Activated naive CD8-positive, alpha-beta T cell treated with anti-CD3 and anti-CD28 coated beads, Interleukin-2, amount 10 ng/mL, durations not matched to agents 7 days and 5 days (primary cell): ENCODE results near the gene KCND2. TPM values are rescaled to one million over a fixed set of nuclear protein-coding genes. Genes with fewer than 3 reads are reported as not detected.

Experiments used
- ATAC-seq: fragments of 150-1000 bp; cut with Tn5 transposase; one replicate; pipeline ENCODE4 v1.10.0; 2021; ENCODE audit warnings: low read depth, moderate library complexity
- POLR2A ChIA-PET: fragments of 350-600 bp; sonication (Branson Sonifier 250); formaldehyde crosslinking; loops from one replicate; lab custom pipeline; 2021; ENCODE audit warnings: antibody characterized with exemption; lab: Charles Lee
- DNase-seq: peaks from one replicate; pipeline ENCODE4 v3.0.0; 2021
- H3K27ac Mint-ChIP-seq: one replicate; pipeline ENCODE4 v1.8.0; 2022; ENCODE audit warnings: mild to moderate bottlenecking, mixed read lengths
- H3K27me3 Mint-ChIP-seq: one replicate; pipeline ENCODE4 v1.8.0; 2022; ENCODE audit warnings: mild to moderate bottlenecking, moderate library complexity, mixed read lengths
- H3K36me3 Mint-ChIP-seq: one replicate; pipeline ENCODE4 v1.8.0; 2021; ENCODE audit warnings: mild to moderate bottlenecking, mixed read lengths
- H3K4me1 Mint-ChIP-seq: one replicate; pipeline ENCODE4 v1.8.0; 2021; ENCODE audit warnings: mixed read lengths
- H3K4me3 Mint-ChIP-seq: one replicate; pipeline ENCODE4 v1.8.0; 2022; ENCODE audit warnings: mild to moderate bottlenecking, moderate library complexity, mixed read lengths
- H3K9me3 Mint-ChIP-seq: one replicate; pipeline ENCODE4 v1.8.0; 2021; ENCODE audit warnings: mixed read lengths
- total RNA-seq, 2 experiments: library from RNA; stranded (reverse); gene quantifications; one replicate each; pipeline ENCODE4 v1.2.3, GENCODE V29; 2021

The KCND2 gene
- total RNA-seq, 2 experiments from 2014 or later = not detected

- no peaks in the 10 kb centered on the region for H3K4me1 Mint-ChIP-seq
- no peak overlapping the region for H3K27ac Mint-ChIP-seq
- no peaks in the 10 kb centered on the region for H3K36me3 Mint-ChIP-seq
- H3K4me3 Mint-ChIP-seq = no peak overlapping the region
- no peak for DNase-seq
- no peaks in the 10 kb centered on the region for H3K27me3 Mint-ChIP-seq
- ATAC-seq = no peak
- POLR2A ChIA-PET = no interaction called here
- no peaks in the 10 kb centered on the region for H3K9me3 Mint-ChIP-seq
Observed at GRCh38 chr7:120725376-120726039, 452.5 kb downstream of the KCND2 start.

- Mint-ChIP-seq H3K4me1 (no peaks in the 10 kb centered on the region), H3K4me3 (no peak overlapping the region), H3K36me3 (no peaks in the 10 kb centered on the region), H3K27ac (no peak overlapping the region), H3K9me3 (no peaks in the 10 kb centered on the region), H3K27me3 (no peaks in the 10 kb centered on the region)
- POLR2A ChIA-PET = no interaction called here
- DNase-seq (no peak), ATAC-seq (no peak)
Observed at GRCh38 chr7:120729245-120729644, 456.3 kb downstream of the KCND2 start.

DNA sequence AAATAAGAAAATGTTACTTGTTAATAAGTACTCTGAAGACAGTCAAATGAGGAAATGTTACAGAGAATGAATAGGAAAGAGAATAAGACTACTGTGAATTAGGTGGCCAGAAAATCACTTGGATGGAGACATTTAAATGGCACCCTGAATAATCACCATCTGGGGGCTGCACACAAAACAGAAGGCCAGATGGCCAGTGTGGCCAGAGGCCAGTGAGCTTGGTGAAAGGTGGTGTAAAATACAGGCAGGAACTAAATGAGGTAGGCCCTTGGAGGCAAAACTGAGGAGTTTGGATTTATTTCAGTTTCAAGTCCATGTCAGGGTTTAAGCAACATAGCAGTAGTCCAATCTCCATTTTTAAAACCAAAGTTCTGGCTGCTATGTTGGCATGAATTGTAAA, 458.3 kb downstream of the KCND2 start:
- Mint-ChIP-seq H3K27me3 (no peaks in the 10 kb centered on the region), H3K36me3 (no peaks in the 10 kb centered on the region), H3K27ac (no peak overlapping the region), H3K4me1 (no peaks in the 10 kb centered on the region), H3K9me3 (no peaks in the 10 kb centered on the region), H3K4me3 (no peak overlapping the region)
- POLR2A ChIA-PET = no interaction called here
- no peak for ATAC-seq
- no peak for DNase-seq

GRCh38 chr7:120732256-120732655, 459.3 kb downstream of the KCND2 start:
- POLR2A ChIA-PET = no interaction called here
- no peak overlapping the region for H3K4me3 Mint-ChIP-seq
- no peaks in the 10 kb centered on the region for H3K36me3 Mint-ChIP-seq

DNA sequence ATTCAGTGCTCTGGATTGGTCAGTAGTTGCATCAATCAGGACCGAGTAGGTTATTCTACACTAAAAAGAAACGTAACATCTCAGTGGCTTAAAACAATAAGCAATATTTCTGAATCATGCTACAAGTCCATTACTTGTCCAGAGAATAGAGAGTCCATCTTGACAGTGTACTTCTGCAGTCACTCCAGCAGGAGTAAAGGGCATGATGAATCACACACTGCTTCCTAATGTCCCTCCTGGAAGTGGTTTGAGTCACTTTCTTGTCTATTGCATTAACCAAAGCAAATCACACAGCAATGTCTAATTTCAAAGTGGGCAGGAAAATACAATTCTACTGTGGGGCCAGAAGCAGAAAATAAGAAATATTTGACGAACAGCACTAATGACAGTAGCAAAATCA, 460.2 kb downstream of the KCND2 start:
- DNase-seq = no peak
- H3K4me1 Mint-ChIP-seq = no peaks in the 10 kb centered on the region
- no peak overlapping the region for H3K4me3 Mint-ChIP-seq
- H3K9me3 Mint-ChIP-seq = no peaks in the 10 kb centered on the region
- ATAC-seq = no peak
- peaks cover 3% of the 10 kb centered on the region for H3K27me3 Mint-ChIP-seq
- POLR2A ChIA-PET = no interaction called here
- H3K36me3 Mint-ChIP-seq = no peaks in the 10 kb centered on the region
- H3K27ac Mint-ChIP-seq = no peak overlapping the region

More at GRCh38 chr7:120732256-120732655, 459.3 kb downstream of the KCND2 start:
- Mint-ChIP-seq H3K9me3 (no peaks in the 10 kb centered on the region), H3K27me3 (peaks cover under 1% of the 10 kb centered on the region), H3K4me1 (no peaks in the 10 kb centered on the region), H3K27ac (no peak overlapping the region)
- DNase-seq (no peak), ATAC-seq (no peak)

- Mint-ChIP-seq H3K4me3 (no peak overlapping the region), H3K36me3 (no peaks in the 10 kb centered on the region), H3K9me3 (no peaks in the 10 kb centered on the region), H3K27me3 (peaks cover 3% of the 10 kb centered on the region), H3K4me1 (no peaks in the 10 kb centered on the region), H3K27ac (no peak overlapping the region)
- POLR2A ChIA-PET = no interaction called here
- DNase-seq = no peak
- no peak for ATAC-seq
Observed at GRCh38 chr7:120733835-120734234, 460.9 kb downstream of the KCND2 start.

- POLR2A ChIA-PET = no interaction called here
- H3K27me3 Mint-ChIP-seq = peaks cover 3% of the 10 kb centered on the region
- no peaks in the 10 kb centered on the region for H3K4me1 Mint-ChIP-seq
- no peaks in the 10 kb centered on the region for H3K9me3 Mint-ChIP-seq
- no peak for ATAC-seq
- H3K27ac Mint-ChIP-seq = no peak overlapping the region
- H3K36me3 Mint-ChIP-seq = no peaks in the 10 kb centered on the region
- DNase-seq = no peak
- H3K4me3 Mint-ChIP-seq = no peak overlapping the region
Observed at GRCh38 chr7:120735791-120736190, 462.8 kb downstream of the KCND2 start.

- Mint-ChIP-seq H3K9me3 (no peaks in the 10 kb centered on the region), H3K27me3 (peaks cover 3% of the 10 kb centered on the region), H3K36me3 (no peaks in the 10 kb centered on the region), H3K4me1 (no peaks in the 10 kb centered on the region), H3K27ac (no peak overlapping the region), H3K4me3 (no peak overlapping the region)
- POLR2A ChIA-PET = no interaction called here
- no peak for ATAC-seq
- DNase-seq = no peak
Observed at GRCh38 chr7:120738816-120739215, 465.8 kb downstream of the KCND2 start.

DNA sequence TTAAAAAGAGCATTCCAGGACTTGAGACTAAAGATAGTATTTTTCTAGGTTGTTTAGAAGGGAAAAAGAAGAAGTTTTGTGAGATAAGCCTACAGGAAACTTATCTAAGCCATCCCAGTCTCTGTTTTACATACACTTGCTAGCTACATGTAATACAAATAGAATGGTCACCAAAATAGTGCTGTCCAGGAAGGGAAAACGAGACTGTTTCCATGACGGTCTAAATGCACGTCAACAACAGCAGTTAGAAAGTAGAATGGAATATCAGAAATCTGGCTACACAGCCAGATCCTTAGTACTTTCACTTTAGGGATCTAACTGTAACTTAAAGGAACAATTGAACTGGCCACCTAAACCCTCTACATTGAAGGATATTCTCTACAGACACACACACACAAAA, 467.4 kb downstream of the KCND2 start:
- Mint-ChIP-seq H3K9me3 (no peaks in the 10 kb centered on the region), H3K4me3 (no peak overlapping the region), H3K27me3 (peaks cover 3% of the 10 kb centered on the region), H3K4me1 (no peaks in the 10 kb centered on the region), H3K27ac (no peak overlapping the region), H3K36me3 (no peaks in the 10 kb centered on the region)
- ATAC-seq (no peak), DNase-seq (no peak)
- POLR2A ChIA-PET = no interaction called here

- H3K4me3 Mint-ChIP-seq = no peak overlapping the region
- peaks cover 3% of the 10 kb centered on the region for H3K27me3 Mint-ChIP-seq
- no peak overlapping the region for H3K27ac Mint-ChIP-seq
- H3K4me1 Mint-ChIP-seq = no peaks in the 10 kb centered on the region
- POLR2A ChIA-PET = no interaction called here
- no peak for ATAC-seq
- no peaks in the 10 kb centered on the region for H3K9me3 Mint-ChIP-seq
- H3K36me3 Mint-ChIP-seq = no peaks in the 10 kb centered on the region
- DNase-seq = no peak
Observed at GRCh38 chr7:120741371-120742042, 468.5 kb downstream of the KCND2 start.

DNA sequence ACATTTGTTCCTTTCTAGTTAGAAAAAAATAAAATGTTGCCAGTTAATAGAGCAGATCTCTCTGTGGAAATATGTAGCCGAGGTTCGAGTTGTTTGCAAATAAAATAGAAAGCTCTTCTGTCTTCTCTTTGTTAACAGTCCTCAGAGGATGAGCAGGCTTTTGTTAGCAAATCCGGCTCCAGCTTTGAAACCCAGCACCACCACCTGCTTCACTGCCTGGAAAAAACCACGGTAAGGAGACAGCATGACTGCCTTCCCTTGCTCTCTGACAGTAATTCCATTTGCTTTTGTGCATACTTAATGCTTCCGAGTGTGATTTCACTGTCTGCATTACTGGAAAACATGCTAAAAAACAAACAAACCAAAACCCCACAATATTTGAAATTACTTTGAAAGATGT, 469.4 kb downstream of the KCND2 start:
- Mint-ChIP-seq H3K36me3 (no peaks in the 10 kb centered on the region), H3K27me3 (peaks cover 1% of the 10 kb centered on the region), H3K4me1 (no peaks in the 10 kb centered on the region), H3K27ac (no peak overlapping the region), H3K9me3 (no peaks in the 10 kb centered on the region), H3K4me3 (no peak overlapping the region)
- ATAC-seq (no peak), DNase-seq (no peak)
- POLR2A ChIA-PET = no interaction called here

GRCh38 chr7:120743128-120743527, 470.2 kb downstream of the KCND2 start:
- DNase-seq = no peak
- Mint-ChIP-seq H3K36me3 (no peaks in the 10 kb centered on the region), H3K4me3 (no peak overlapping the region), H3K27ac (no peak overlapping the region), H3K4me1 (no peaks in the 10 kb centered on the region), H3K27me3 (peaks cover 2% of the 10 kb centered on the region), H3K9me3 (no peaks in the 10 kb centered on the region)
- ATAC-seq = no peak
- POLR2A ChIA-PET = no interaction called here

GRCh38 chr7:120760050-120760449, 487.1 kb downstream of the KCND2 start:
- ATAC-seq = no peak
- Mint-ChIP-seq H3K4me1 (no peaks in the 10 kb centered on the region), H3K27ac (no peak overlapping the region), H3K36me3 (no peaks in the 10 kb centered on the region), H3K4me3 (no peak overlapping the region), H3K9me3 (no peaks in the 10 kb centered on the region), H3K27me3 (no peaks in the 10 kb centered on the region)
- DNase-seq = no peak
- POLR2A ChIA-PET = no interaction called here

DNA sequence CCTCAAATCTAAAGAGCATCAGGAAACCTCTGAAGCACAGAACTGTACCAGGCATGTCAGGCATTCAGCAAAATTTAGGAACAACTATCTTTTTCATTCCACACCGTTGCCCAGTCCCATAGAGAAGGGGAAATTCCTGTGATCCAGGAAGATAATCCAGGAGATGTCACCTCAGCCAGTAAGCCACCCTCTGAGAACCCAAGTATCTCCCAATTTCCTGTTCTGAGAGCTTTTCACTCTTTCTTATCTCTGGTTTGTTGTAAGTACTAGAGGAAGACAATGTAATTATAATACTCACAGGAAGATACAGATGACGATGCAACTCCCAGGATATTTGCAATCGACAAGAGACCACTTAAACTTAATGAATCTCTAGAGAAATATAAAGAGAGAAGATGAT, 487.9 kb downstream of the KCND2 start:
- POLR2A ChIA-PET = no interaction called here
- Mint-ChIP-seq H3K4me3 (no peak overlapping the region), H3K9me3 (no peaks in the 10 kb centered on the region), H3K27ac (no peak overlapping the region), H3K4me1 (no peaks in the 10 kb centered on the region), H3K36me3 (no peaks in the 10 kb centered on the region), H3K27me3 (no peaks in the 10 kb centered on the region)
- ATAC-seq (no peak), DNase-seq (no peak)
